ENCODE data around the gene LTBP2.
"Not testable (repeated sequence)": the region's sequence is repeated elsewhere in the genome, so short reads cannot be mapped to it uniquely, and the experiment has no call there.

The LTBP2 gene

GRCh38 chr14:74551001-74551400 lies 61.0 kb downstream of the LTBP2 start:
- no peak for DNase-seq (ENCODE audit: low read depth in 2 of 2)

GRCh38 chr14:74550071-74550470 lies 62.0 kb downstream of the LTBP2 start:
- no peak for DNase-seq (ENCODE audit: low read depth in 2 of 2)

GRCh38 chr14:74549588-74549987 lies 62.4 kb downstream of the LTBP2 start:
- no peak for DNase-seq (ENCODE audit: low read depth in 2 of 2)

- DNase-seq (ENCODE audit: low read depth in 2 of 2) = no peak
Measured at GRCh38 chr14:74548881-74549280, 63.2 kb downstream of the LTBP2 start.

- no peak for DNase-seq (ENCODE audit: low read depth in 2 of 2)
Measured at GRCh38 chr14:74547331-74547927, 64.6 kb downstream of the LTBP2 start.

- DNase-seq (ENCODE audit: low read depth in 2 of 2) = no peak
Measured at GRCh38 chr14:74546416-74546815, 65.6 kb downstream of the LTBP2 start.

GRCh38 chr14:74545386-74545785 lies 66.7 kb downstream of the LTBP2 start:
- DNase-seq (ENCODE audit: low read depth in 2 of 2) = no peak

- DNase-seq (ENCODE audit: low read depth in 2 of 2) = no peak
Measured at GRCh38 chr14:74543771-74544438, 68.1 kb downstream of the LTBP2 start.

GRCh38 chr14:74542056-74542685 lies 69.9 kb downstream of the LTBP2 start:
- no peak for DNase-seq (ENCODE audit: low read depth in 2 of 2)

GRCh38 chr14:74541225-74541624 lies 70.8 kb downstream of the LTBP2 start:
- DNase-seq (ENCODE audit: low read depth in 2 of 2) = no peak

GRCh38 chr14:74539503-74539902 lies 72.5 kb downstream of the LTBP2 start:
- no peak for DNase-seq (ENCODE audit: low read depth in 2 of 2)

GRCh38 chr14:74538411-74539391 lies 73.3 kb downstream of the LTBP2 start:
- DNase-seq (ENCODE audit: low read depth in 2 of 2) = no peak

GRCh38 chr14:74536336-74536735 lies 75.7 kb downstream of the LTBP2 start:
- DNase-seq (ENCODE audit: low read depth in 2 of 2) = not testable (repeated sequence)

GRCh38 chr14:74535756-74536325 lies 76.2 kb downstream of the LTBP2 start:
- DNase-seq (ENCODE audit: low read depth in 2 of 2) = no peak

- no peak for DNase-seq (ENCODE audit: low read depth in 2 of 2)
Measured at GRCh38 chr14:74533576-74533975, 78.5 kb downstream of the LTBP2 start.

- no peak for DNase-seq (ENCODE audit: low read depth in 2 of 2)
Measured at GRCh38 chr14:74532246-74532645, 79.8 kb downstream of the LTBP2 start.

- no peak for DNase-seq (ENCODE audit: low read depth in 2 of 2)
Measured at GRCh38 chr14:74531467-74531866, 80.6 kb downstream of the LTBP2 start.

- DNase-seq (ENCODE audit: low read depth in 2 of 2) = no peak
Measured at GRCh38 chr14:74531006-74531405, 81.0 kb downstream of the LTBP2 start.

- DNase-seq (ENCODE audit: low read depth in 2 of 2) = no peak
Measured at GRCh38 chr14:74528886-74529285, 83.2 kb downstream of the LTBP2 start.

GRCh38 chr14:74528406-74528805 lies 83.6 kb downstream of the LTBP2 start:
- no peak for DNase-seq (ENCODE audit: low read depth in 2 of 2)

- no peak for DNase-seq (ENCODE audit: low read depth in 2 of 2)
Measured at GRCh38 chr14:74527736-74528280, 84.2 kb downstream of the LTBP2 start.
